ENCODE data around the gene SLC6A11.
A peak's percentile ranks its signal among the peaks of the same experiment; 100 is the strongest.

SLC6A11 gene

GRCh38 chr3:10816019-10816862, at the start of gene SLC6A11:
SLC6A11 (plus strand) TSS chr3:10816228; CDS start chr3:10816266, 38 bp downstream.
- no peak for DNase-seq (ENCODE audit: low spot score)

GRCh38 chr3:10768708-10769394, 47.2 kb upstream of the SLC6A11 start:
- DNase-seq (ENCODE audit: low spot score), result no peak

DNA sequence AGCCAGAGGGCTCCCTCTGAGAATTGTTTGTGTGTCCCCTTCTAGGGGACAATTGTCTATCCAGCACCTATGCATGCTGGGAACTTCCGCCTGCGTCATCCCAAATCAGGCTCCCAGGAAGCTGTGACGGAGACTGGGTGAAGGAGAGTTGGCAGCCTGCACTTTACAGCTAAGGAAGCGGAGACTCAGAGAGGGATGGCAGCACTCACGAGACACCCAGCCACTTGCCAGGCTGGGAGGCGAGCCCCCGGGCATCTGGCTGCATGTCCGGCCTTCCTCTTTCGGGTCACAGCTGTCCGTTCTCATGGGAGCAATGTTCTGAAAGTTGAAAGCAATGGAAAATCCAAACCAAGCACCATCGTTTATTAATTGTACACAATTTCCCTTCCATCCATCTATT, 45.5 kb upstream of the SLC6A11 start:
- DNase-seq (ENCODE audit: low spot score), result no peak

DNA sequence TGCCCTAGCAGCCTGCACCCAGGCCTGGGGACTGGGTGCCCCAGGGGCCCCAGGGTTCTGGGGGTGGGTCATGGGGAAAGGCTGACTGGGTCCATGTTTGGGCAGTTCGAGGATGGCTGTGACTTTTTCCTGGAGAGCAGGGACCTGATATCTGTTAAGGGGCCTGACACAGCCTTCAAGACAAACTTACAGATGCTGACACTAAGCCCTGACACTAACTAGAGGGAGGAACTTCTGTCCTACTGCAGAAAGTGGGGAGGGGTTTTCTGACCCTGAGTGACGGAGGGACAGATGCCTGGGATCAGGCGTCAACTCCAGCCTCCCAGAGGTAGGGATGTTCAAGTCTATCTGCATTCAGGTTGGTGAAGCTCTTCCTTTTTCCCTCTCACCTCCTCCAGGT, 45.0 kb upstream of the SLC6A11 start:
- DNase-seq (ENCODE audit: low spot score), result no peak

DNA sequence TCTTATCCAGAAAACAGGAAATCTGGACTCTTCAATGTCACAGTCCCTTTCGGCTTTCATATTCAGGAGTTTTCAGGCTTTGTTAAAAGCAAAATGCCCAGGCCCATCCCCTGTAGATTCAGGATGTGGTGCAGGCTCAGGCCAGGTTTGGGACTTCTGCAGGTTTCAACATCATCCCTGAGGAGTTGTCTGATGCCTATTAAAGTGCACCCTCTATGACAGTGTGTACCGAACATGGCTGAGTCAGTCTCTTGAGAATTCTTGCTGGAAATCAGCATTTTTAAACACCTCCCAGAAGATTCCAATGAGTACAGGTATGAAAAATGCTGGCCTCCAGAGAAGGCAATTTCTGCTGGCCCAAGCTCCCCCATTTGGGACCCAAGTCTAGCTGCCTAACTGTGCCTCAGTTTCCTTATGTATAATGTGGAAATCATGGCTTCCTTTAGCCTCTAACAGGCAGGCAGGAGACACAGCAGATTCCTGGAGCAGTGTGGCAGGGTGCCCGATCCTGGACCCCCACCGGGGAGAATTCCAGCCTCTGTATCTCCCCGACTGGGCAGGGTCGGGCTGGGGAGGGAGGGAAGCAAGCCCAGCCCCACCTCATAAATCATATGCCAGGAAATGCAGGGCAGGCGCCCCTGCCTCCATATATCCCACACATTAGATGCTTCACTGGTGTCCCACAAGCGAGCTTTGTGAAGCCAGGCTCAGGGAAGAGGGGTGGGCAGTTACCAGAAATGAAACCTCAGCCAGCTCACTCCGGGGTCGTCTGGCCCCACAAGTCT, 44.4 kb upstream of the SLC6A11 start:
- DNase-seq (ENCODE audit: low spot score), result no peak

GRCh38 chr3:10772271-10773161, 43.5 kb upstream of the SLC6A11 start:
- DNase-seq (ENCODE audit: low spot score), result no peak

- DNase-seq (ENCODE audit: low spot score), result no peak
These were observed 41.8 kb upstream of the SLC6A11 start for GRCh38 chr3:10774129-10774670.

DNA sequence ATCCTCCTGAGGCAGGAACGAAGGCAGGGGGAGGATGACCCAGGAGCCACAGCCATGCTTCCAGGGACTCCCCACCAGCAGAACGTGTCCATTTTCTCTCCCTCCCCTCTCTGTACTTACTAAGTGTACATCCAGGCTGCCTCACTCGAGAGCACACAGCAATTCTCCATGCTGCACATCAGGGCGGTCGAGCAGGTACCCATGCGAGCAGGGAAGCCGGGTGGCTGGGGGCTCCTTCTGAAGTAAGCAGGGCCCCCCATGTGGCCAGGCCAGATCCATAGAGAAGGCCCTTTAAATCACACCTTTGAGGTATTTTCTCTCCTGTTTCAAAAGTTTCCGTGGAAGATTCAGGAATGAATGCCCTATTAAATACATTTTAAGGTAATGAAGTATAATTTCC, 41.2 kb upstream of the SLC6A11 start:
- DNase-seq (ENCODE audit: low spot score), result no peak

DNA sequence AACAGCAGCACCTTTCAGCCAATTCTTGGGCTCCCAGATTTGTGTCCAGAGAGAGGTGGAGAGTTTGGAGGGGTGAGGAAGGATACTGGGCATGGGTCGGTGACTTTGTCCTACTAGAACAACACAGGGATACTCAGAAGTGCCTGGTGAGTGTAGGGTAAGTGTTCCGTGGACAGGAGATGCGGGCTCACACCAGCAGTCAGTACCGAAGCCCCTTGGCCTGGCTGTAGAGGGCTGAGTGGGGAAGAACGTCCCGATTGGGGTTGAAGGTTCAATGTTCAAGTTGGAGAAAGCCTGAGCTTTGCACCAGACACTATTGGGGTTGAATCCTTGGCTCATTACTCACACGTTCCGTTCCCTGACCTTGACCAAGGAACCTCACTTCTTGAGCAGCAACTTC, 40.8 kb upstream of the SLC6A11 start:
- DNase-seq (ENCODE audit: low spot score), result no peak

GRCh38 chr3:10775828-10776227, 40.2 kb upstream of the SLC6A11 start:
- DNase-seq (ENCODE audit: low spot score), result no peak

DNA sequence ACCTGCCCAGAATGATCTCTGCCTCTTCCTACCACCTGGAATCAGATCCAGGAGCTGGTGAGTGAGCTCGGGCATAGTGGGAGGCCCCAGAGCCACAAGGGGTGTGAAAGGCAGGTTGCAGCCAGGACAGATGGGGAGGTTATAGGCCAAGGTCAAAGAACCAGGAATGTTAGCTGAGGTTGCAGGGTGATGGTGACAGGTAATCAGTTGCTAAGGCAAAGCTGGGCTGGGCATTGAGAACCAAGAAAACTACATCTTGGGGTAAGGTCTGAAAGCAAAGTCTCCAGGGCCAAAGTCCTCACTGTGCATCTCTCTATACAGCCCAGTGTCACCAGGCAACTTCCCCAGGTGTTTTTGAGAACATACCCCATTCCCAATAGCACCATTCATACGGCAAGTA, 38.4 kb upstream of the SLC6A11 start:
- no peak for DNase-seq (ENCODE audit: low spot score)

GRCh38 chr3:10778492-10779292, 37.3 kb upstream of the SLC6A11 start:
- DNase-seq (ENCODE audit: low spot score), result no peak

- no peak for DNase-seq (ENCODE audit: low spot score)
These were observed 36.7 kb upstream of the SLC6A11 start for GRCh38 chr3:10779293-10779805.

DNA sequence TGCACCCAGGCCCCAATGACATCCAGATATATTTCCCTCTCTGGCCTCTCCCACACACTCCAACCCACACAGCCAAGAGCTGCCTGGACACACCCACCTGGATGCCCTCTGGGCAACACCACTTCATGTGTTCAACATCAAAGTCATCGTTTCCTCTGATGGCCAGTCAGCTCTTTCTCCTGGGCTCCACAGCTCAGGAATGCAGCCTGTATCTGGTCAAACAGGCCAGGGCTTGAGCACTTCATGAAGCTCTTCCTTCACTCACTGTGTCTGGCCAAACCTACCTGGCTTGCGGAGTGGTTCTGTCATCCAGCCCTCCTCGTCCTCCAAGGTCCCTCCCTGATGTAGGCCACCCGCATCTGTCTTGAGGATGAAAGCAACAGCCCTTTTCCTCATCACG, 35.8 kb upstream of the SLC6A11 start:
- peak; percentile 7 for DNase-seq (ENCODE audit: low spot score)

GRCh38 chr3:10780922-10781321, 35.1 kb upstream of the SLC6A11 start:
- DNase-seq (ENCODE audit: low spot score), result no peak

DNA sequence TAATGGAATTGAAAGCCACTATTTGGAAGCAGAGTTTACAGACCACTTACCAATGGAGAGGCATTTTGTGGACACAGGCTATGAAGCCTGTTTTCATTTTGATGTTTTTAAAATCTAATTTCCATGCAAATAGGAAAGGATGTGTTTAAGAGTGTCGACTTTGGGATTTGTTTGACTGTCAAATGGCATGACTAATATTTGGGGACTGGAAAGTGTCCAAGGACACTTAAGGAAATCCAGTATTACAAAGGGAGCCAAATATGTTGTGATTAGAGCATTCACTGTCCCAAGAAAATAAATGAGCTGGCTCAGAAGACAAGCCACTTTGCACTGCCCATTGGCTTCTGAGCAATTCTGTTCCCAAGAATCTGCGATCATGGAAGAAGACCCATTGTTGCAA, 34.0 kb upstream of the SLC6A11 start:
- no peak for DNase-seq (ENCODE audit: low spot score)

- peak; percentile 13 for DNase-seq (ENCODE audit: low spot score)
These were observed 32.4 kb upstream of the SLC6A11 start for GRCh38 chr3:10783360-10784351.

- no peak for DNase-seq (ENCODE audit: low spot score)
These were observed 29.4 kb upstream of the SLC6A11 start for GRCh38 chr3:10786640-10787039.

DNA sequence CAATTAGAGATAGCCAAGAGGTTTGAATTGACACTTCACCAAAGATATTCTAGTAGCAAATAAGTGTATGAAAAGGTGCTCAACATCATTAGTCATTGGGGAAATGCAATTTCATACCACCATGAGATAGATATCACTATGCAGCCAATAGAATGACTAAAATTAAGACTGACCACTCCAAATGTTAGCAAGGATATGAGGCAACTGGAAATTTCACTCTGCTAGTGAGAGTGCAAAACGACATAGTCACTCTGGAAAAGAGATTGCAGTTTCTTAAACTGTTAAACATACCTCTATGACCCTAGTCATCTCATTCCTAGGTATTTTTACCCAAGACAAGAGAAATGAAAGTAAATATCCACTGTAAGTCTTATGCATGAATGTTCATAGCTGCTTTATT, 27.6 kb upstream of the SLC6A11 start:
- no peak for DNase-seq (ENCODE audit: low spot score)

Measured in SW480 (cell line).